Measurements from ENCODE around the gene TRIL.

Gene TRIL

DNA sequence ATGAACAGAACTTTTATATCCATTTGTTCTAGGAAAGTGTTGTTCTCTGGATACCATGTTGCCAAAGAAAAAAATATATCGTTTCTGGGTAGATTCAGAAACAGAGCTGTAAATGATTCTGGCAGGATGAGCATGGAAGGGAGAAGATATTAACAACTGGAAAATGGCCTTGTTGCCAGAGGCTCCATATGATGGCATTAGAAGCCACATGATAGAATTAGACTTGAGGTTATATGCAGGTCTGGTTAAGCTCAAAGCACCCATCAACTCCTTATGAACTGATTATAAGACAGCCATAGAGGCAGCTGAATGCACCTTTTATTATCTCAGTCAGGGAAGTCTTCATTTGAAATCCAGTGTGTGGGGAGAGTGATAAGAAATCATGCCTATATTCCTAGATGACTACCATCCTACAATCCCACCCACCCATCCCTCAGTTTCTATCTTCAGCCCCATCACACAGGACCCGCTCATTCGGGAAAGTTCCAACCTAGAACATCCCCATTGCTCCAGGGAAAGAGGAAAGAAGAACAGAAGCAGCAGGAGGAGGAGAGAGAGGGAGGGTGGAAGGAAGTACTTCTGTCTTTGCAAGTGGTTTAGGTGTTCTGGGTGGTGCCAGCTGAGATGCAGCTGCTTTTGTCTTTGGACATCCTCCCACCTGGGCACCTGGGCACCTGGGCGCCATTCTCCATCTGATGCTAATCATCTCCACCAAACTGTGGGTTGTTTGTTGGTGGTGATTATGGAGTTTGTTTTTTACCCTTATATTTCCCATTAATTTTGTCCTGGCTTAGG is 25.5 kb upstream of the TRIL start:
- no peak for DNase-seq

DNA sequence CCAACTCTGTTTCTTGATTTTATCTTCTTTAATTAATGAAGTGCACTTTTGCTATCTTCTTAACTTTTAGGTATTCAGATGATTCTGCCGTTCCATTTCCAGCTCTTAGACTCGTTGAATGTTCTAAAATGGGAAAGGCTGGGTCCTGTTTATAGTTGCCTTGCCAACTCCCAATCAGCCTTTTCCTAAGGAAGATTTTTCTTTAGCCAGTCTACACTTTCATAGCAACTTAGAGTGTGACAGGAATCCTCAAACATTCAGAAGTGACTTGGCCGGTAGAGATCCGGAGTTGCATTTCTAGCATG is 23.0 kb upstream of the TRIL start:
- DNase-seq, result no peak

DNA sequence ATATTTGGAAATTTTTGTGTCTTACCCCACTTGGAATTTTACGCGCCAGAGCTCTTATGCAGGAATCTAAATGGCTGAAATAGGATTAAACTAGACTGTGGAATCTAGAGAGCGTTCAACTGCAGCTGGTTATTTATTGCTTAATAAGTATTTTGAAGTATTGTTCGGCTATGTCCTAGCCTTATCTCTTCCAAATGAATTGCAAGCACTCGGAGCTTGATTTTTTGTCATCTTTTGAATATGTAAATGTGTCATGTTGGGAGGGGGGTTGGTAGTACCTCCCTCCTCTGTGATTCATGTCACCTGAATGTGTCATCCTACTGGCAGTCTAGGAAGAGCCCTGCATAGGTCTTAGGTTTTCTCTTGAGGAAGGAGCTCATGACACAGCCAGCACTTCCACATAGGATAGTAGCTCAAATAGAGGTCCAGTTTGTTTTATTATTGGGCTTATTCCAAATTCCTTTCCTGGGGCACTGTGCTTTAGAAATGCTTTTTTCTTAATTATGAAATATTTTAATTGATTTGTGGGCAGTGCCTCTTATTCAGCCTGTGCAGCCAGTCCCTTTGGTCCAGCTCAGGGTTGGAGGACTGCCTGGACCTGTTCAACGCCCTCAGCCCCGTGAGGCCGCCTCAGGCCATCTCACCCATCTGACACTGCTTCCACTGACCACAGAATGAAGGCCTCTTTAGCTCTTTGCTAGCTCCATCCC is 22.5 kb upstream of the TRIL start:
- DNase-seq, result no peak

DNA sequence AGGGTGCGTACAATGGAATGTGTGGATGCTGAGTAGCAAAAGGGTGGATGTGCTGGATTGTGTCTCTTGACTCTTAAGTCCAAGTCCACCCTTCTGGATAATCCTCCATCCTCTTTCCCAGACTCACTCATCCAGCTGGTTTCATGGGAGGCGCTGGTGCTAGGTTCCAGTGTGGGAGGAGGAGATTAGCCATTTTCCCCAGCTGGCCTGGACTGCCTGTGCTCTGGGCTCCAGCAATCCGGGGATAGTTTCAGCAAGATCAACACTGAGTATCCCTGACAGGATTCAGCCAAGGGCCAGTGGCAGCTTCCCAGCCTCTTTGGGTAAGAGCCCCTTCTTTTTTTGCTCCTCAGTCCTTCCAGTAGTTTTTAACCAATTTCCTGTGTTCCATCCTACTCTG is 21.6 kb upstream of the TRIL start:
- DNase-seq, result no peak

DNA sequence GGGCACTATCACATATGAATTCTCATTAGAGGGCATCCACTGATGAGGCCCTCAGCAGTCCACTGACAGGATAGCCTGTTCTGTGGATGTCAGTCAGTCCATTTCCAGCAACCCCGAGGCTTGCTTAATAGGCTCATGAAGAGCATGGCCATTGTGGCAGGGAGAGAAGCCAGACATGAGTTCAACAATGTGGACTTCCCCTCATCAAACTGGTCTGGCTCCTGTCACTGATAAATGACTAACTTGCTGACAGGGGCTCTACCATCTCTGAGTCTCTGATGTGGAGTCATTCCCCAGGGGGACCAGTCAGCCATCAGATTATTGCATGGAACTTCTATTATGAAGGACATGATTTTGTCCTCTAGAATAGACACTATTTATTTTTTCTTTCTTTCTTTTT is 19.8 kb upstream of the TRIL start:
- DNase-seq, result no peak

DNA sequence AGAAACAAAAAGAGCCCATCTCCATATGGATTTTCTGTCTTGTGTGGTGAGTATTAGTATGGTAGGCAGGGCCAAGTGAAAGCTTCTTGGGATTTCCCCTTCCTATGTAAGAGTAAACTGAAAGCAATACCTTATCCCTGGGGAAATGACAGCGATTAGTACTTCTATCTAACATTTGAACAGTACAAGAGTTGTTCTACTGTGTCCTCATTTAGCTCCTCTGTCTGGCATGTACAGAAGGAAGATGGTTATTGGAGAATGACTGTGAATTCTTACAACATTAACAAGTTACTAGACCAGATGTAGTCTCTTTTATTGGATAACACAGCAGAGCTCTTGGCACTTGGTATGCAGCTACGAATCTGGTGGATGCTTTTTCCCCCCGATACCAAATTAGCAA is 17.9 kb upstream of the TRIL start:
- DNase-seq, result no peak

DNA sequence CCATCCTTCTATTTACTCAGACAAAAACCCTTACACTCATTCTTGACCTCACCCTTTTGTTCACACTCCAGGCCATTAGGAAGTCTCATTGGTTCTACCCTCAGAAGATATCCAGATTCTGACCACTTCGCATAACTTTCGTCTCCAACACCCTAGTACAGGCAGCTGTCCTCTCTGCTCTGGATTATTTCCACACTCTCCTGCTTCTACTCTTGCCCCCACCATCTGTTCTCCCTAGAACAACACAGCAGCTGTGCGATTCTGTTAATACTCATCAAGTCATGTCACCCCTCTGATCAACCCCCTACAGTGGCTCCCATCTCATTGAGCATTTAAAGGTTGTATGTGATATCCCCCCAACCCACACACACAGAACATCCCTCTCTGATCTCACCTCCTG is 15.5 kb upstream of the TRIL start:
- no peak for DNase-seq

DNA sequence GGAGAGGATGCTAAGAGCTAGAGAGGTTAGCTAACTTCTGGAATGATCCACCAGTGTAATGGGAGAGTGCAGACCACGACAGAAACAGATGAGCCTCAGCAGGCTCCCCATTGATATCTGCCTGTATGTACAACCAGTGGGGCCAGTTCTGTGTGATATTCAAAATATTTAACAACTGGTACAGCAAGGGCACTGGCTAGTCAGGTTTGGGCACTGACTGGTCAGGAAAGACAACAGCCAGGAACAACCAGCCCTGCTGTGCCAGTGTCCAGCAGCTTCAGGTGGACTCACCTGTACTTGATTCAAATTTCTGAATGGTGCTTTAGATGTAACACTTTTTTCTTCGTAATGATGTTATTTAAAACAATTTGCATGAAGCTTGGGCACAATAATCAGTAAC is 5.9 kb upstream of the TRIL start:
- no peak for DNase-seq

DNA sequence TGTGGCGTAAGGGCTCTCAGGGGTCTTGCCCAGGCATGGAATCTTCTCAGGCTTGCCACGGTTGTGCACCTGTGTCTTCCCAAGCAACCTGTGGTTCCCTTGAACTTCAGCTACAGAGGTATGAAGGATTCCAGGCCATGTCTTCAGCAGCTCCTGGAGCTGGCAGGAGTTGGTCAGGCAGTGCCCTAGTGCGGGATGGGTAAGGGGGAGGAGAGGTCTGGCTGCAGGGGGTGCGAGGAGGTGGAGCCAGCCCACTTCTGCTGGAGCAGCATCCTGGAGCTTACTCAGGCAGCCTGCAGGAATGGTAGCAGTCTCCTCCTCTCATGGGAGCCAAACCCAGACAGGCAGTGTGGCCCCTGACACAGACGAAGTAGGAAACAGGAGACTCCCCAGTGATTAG is 3.8 kb upstream of the TRIL start:
- no peak for DNase-seq

DNA sequence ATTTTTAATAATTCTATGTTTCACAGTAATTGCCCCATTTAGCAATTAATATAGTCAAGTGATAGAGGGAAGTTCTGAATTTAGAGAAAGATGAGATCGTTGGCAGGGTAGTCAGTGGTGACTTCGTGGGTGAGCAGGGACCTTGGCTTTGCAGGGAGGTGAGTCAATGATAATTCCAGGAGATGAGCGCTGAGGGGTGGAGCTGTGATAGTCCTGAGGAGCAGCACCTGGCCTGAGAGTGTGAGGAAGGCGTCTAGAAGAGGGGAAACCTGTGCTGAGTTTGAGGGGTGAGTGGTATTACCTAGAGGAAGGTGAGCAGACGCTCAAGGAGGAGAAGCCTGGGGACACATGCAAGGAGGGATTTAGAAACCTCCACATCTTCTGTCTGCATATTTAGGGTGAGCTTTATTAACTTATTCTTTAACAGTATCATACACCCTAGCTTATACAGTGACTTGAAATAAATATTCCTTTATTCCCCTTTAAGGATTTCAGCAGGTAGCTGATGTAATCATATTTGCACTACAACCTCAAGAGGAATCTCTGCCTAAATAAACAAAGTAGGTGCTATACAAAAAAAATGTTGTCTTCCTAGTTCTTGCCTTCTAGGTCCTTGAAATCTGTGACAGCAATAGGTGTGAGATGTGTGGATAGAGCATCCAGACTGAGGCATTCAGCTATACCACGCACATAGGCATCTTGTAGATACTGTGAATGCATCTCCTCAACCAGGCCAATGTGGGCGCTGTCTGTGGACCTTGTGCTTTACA is 2.1 kb upstream of the TRIL start:
- DNase-seq, result no peak

DNA sequence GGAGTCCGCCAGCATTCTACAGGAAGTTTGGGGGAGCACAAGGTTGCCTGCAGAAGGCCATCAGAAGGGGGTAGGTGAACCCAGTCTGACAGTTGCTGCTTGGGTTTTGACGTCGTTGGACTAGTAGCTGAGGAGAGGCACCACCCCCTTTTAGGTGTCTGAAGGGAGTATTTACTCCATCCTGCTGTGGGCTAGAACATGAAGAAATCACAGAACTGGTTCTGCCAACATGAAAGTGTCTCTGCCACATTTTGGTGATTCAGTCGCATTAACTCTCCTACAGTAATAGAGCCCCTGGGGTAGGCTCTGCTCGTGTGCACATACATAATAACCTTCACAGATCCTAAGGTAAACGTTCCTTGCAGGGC is 834 bp upstream of the TRIL start:
- no peak for DNase-seq

DNA sequence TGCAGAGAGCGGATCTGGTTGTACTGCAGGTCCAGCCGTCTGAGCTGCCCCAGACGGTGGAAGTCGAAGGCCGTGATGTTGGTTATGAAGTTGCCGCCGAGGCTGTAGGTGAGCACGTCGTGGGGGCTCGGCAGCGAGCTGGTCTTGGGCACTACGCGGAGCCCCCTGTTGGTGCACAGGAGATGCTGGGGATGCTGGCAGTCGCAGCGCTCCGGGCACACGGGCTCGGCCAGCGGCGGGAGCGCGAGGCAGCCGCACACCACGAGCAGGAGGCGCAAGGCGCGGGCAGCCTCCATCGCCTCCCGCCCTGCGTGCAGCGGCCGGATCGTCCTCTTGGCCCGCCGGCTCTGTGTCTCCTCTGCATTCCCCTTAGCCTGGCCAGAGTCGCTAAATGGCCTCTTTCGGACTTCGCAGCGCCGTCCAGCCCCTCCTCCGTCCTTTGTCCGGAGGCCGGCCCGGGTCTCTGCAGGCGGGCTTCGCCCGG is 337 bp downstream of the TRIL start:
- DNase-seq, result no peak

DNA sequence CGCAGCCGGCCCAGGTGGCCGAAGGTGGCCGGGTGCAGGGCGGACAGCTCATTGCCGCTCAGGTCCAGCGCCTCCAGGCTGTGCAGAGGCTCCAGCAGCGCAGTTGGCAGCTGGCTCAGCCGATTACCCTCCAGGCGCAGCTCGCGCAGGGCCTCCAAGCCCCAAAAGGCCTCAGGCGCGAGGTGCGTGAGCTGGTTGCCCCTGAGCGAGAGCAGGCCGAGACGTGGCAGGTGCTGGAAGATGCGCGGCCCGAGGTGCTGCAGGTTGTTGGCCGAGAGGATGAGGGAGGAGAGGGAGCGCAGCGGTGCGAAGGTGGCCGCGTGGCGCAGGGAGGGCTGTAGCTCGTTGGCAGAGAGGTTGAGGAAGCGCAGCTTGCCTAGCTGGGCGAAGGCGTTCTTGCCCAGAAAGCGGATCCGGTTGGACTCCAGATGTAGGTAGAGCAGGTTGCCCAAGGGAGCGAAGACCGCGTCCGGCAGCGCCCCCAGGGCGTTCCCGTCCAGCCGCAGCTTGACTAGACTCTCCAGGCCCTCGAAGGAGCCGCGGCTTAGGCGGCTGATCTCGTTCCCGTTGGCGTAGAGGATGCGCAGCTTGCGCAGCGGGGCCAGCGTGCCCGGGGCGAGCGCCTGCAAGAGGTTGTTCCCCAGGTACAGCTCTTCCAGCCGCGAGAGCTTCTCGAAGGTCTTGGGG is 923 bp downstream of the TRIL start:
- DNase-seq, result no peak

DNA sequence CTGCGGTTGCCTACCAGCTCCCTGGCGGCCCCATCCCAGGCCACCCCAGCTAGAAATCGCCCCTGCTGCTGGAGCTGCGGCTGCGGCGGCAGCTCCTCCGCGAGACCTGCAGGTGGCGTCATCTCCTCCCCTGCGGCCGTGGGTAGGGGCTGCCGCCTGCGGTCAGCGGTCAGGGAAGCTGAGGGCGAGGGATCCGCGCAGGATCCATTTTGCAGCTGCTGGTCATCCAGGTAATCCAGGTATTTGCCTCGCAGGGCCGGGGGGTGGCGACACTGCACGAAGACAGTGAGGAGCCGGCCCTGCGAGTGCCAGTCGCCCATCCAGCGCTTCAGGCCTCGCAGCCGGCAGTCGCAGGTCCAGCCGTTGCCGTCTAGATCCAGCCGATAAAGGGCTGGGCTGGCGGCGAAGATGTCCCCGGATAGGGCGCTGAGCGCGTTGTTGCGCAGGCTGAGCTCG is 1.5 kb downstream of the TRIL start:
- no peak for DNase-seq

DNA sequence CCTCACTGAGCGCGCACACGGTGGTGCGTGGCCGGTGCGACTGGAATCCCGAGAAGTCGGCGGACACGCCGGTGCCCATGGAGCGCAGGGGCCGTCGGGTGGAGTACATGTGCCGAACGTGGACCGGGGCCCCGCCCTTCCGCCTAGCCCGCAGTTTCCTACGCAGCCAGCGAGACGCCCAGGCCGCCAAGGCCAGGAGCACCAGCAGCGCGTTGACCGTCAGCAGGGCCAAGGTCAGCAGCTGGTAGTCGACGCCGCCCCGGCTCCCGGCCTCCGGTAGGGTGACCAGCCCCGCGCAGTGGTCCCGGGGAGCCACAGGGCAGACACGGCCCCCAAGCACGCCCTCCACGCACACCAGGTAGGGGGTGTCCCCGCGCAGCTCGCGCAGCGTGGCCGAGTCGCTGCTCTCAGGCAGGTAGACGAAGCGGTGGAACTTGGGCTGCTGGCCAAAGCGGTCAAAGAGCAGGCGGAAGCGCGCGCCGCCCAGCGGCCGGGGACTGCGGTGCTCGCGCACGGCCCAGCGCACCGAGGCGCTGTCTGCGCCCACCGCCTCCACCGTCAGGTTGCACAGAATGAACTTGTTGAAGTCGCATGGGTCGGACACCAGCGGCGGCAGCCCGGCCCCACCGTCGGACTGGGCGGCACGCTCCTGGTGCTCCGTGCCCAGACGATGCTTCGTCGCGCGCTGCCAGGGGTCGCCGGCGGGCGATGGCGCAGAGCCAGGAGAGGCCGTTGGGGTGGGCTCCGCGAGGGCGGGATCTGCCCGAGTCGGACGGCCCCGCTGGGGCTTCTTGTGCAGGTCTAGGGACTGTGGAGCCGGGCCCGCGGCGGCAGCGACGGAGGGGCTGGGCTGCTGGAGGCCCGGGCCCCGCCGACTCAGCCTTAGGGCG is 2.2 kb downstream of the TRIL start:
- no peak for DNase-seq

DNA sequence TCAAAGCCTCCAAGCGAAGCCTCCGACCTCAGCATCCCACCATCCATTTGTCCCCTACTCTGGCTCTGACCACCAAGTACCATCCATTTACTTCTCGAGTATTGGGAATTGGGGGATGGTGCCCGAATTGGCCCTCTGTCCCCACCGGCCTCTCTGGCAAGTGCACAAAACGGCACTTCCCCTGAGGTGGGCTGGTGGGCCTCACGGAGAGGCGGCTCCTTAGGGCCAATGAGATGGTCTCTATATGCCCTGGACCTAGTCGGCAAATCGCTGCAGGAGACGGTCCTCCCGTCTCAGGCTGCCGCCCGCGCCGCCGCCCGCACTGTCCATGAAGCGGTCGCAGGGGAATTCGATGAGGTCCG is 2.8 kb downstream of the TRIL start:
- DNase-seq, result no peak

DNA sequence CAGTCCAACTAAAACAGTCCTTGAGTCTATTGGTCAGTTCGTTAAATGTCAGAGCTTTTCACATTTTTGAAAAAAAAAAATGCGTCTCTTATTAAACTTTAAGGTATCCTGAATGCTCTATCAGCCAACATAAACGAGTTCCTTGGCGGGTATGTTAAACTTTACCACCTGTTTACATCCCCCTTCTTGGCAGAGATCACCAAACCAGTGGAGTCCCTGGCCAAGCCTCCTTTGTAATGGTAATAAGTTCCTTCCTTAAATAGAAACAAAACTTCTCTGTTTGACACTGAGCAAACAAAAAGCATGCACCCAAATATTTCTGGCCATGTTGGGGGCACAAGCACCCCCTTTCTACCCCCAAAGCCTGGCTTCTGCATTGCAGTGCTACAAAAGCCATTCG is 3.2 kb downstream of the TRIL start:
- DNase-seq, result no peak

DNA sequence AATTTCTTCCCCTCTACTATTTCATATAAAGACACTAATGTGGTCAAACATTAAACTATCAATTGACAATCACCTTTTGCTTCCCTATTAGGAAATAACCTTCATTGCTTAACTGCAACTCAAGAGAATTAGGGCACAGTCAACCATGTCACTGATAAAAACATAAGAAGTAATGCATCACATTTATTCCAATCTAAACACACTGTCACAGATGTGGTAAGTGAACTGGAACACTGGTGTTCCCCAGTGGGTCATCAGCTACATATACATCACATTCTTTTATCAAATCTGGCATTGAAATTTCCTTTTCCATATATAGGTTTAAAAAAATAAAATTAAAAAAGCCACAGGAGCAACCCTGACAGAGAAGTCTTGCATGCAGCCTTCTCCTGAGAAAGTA is 3.7 kb downstream of the TRIL start:
- DNase-seq, result no peak

DNA sequence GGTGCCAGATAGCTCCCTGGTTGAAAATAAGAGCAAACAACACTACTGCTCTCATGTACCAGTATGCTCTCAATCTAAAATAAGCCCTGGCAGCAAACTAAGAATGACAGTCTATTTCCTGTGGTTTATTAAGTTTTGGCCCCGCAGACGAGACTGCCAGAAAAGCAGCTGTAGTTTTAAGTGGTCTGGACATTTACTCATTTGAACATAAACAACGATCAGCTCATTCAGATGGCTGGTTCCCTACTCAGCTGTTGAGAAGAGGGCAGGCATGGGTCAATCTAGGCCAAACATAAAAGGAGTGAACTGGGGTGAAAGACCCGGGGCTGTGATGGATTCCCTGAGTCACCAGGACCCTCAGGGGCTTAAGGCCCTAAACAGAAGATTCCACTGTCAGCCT is 4.5 kb downstream of the TRIL start:
- no peak for DNase-seq

DNA sequence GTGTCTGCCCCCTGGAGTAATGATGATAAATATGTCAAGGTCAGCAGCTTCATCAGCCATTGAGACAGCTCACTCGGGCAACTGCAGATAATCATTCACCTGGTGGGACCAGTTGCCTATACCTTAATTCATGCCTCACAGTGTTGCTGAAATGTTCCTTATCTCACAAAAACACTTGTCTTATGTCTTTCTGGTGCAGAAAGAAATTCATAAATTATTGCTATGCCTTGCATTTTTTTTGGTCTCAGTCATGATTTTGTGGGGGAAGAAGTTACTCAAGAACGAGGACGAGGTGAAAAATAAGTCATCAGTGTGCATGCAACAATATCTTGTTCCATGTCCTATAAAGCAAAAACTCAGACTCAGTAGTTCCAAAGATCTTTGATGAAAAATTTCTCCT is 16.0 kb downstream of the TRIL start:
- no peak for DNase-seq

DNA sequence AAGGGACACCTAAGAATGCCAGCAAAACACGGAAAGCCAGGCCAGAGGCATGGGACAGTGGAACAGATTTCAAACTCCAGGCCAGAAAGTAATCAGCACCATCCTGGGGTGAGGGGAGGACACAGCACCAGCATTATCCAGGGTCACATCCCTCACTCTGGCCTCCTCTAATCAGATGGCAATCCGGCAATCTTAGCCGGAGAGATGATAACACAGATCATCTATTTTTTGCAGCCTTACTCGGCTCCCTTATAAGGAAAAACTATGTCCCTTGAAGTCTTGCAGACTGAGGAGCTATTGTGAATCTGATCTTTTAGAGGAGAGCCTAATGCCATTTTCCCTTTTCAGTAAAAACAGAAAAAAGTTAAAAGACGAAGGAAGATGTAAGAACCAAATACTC is 16.5 kb downstream of the TRIL start:
- DNase-seq, result no peak

DNA sequence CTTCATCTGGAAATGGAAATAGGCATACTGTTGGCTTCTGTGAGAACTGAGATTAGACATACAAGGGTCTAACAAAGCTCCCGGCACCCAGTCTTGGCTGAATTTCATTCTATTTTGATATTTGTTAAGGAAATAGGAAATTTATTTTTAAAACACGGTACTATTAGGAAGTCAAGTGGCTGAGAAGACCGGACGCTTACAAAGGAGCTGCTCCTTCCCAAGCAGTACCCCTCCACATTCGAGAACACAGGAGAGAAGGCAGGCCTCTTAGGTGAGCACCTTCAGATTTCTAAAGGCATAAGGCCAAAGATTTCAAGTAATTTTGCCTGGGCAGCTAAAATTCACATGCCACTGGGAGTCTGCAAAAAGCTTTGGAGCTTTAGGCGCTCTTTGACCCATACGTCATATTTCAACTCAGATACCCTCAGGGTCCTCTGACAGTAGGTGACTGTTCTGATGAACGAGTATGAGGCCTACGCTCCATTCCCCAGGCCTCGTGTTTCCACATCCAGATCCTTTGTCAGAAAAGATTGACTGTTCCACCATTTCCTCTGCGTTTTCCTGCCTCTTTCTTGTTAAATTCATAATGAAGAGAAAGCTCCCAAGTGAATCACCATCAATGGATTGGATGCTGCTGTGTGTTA is 17.3 kb downstream of the TRIL start:
- no peak for DNase-seq

Measured in SIG-M5 (cell line).